ENCODE measurements around the gene RHBDF1. TPM values are rescaled to one million over a fixed set of nuclear protein-coding genes. Genes with fewer than 3 reads are reported as not detected.

The RHBDF1 gene
- total and polyA plus RNA-seq, 4 donors: 26.6 to 51.2 (median 29.9) TPM

DNA sequence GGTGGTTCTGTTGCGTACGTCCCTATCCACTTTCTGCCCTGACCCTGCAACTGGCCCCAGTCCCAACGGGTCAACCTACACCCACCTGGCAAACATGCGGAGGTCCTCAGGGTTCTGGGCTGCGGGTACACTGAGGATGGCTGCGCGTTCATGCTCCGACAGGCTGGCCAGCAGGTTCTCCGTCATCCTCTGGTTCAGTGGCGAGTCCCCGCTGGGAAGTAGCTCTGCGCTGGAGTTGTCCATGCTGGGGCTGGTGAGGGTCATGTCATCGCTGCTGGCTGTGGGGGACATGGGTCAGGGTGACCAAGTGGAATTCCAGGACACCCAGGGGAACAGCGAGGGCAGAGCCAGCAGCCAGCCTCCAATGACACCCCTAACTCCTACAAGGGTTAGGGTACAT is 16.2 kb upstream of the RHBDF1 start:
- Histone ChIP-seq H3K27me3 (ENCODE audit: control insufficient read depth in 3 of 3, insufficient read depth in 3 of 3, low read length in 2 of 3) (no peaks in the 10 kb centered on the region), H3K36me3 (ENCODE audit: control insufficient read depth in 4 of 4, insufficient read depth in 4 of 4, low read length in 4 of 4) (peaks cover 0 to 54% (median 26%) of the 10 kb centered on the region in 4 donors), H3K4me1 (ENCODE audit: control insufficient read depth in 5 of 5, insufficient read depth in 5 of 5, low read length in 5 of 5) (peaks cover 0 to 20% (median 0%) of the 10 kb centered on the region in 5 donors), H3K4me3 (no peak overlapping the region), H3K9me3 (ENCODE audit: control insufficient read depth in 4 of 4, insufficient read depth in 3 of 4, low read length in 3 of 4) (no peaks in the 10 kb centered on the region), H3K27ac (ENCODE audit: low read depth in 1 of 2, low read length in 1 of 2) (no peak overlapping the region), H3K9ac (ENCODE audit: insufficient read depth in 1 of 2, low read length in 2 of 2) (no peak overlapping the region)
- TF ChIP-seq, protein P1, sequence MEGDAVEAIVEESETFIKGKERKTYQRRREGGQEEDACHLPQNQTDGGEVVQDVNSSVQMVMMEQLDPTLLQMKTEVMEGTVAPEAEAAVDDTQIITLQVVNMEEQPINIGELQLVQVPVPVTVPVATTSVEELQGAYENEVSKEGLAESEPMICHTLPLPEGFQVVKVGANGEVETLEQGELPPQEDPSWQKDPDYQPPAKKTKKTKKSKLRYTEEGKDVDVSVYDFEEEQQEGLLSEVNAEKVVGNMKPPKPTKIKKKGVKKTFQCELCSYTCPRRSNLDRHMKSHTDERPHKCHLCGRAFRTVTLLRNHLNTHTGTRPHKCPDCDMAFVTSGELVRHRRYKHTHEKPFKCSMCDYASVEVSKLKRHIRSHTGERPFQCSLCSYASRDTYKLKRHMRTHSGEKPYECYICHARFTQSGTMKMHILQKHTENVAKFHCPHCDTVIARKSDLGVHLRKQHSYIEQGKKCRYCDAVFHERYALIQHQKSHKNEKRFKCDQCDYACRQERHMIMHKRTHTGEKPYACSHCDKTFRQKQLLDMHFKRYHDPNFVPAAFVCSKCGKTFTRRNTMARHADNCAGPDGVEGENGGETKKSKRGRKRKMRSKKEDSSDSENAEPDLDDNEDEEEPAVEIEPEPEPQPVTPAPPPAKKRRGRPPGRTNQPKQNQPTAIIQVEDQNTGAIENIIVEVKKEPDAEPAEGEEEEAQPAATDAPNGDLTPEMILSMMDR (IDR thresholded peaks at IDR 0.05; ENCODE audit: control extremely low read depth, extremely low read depth): no peak
- no peak for DNase-seq
- 96 to 97% methylated on average over 14 of the region's 14 CpGs for WGBS, 2 donors
- ATAC-seq (ENCODE audit: insufficient read depth, low FRiP score): no peak

DNA sequence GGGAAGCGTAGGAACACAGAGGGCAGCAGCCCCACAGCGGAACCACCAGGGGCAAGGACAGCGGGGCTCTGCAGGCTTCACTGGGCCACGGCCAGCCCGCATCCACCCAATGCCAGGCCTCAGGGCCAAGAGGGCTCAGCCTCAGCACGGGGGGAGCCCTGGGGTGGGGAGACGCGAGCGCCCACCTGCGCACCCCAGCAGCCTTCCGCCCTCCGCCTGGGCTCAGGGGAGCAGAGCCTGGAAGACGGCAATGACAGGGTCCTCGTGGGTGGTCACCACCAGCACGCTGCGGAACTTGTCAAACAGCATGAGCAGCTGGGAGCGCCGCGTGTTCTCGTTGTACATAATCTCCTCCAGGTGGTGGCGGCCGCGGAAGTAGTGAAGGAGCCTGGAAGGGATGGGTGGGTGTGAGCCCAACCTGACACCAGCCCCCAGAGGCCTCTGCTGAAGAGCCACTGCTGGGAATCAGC is 14.1 kb upstream of the RHBDF1 start:
- Histone ChIP-seq H3K4me1 (ENCODE audit: control insufficient read depth in 5 of 5, insufficient read depth in 5 of 5, low read length in 5 of 5) (peaks cover 0 to 23% (median 0%) of the 10 kb centered on the region in 5 donors), H3K27ac (ENCODE audit: low read depth in 1 of 2, low read length in 1 of 2) (peak overlapping the region in 1 of 2 donors; percentile 86), H3K4me3 (no peak overlapping the region), H3K9me3 (ENCODE audit: control insufficient read depth in 4 of 4, insufficient read depth in 3 of 4, low read length in 3 of 4) (no peaks in the 10 kb centered on the region), H3K9ac (ENCODE audit: insufficient read depth in 1 of 2, low read length in 2 of 2) (no peak overlapping the region), H3K27me3 (ENCODE audit: control insufficient read depth in 3 of 3, insufficient read depth in 3 of 3, low read length in 2 of 3) (no peaks in the 10 kb centered on the region), H3K36me3 (ENCODE audit: control insufficient read depth in 4 of 4, insufficient read depth in 4 of 4, low read length in 4 of 4) (peaks cover 0 to 53% (median 23%) of the 10 kb centered on the region in 4 donors)
- WGBS, 2 donors: 88 to 91% methylated on average over 18 to 23 of the region's 23 CpGs
- TF ChIP-seq, protein P1 (IDR thresholded peaks at IDR 0.05; ENCODE audit: control extremely low read depth, extremely low read depth): no peak
- DNase-seq (no peak), ATAC-seq (ENCODE audit: insufficient read depth, low FRiP score) (no peak)

DNA sequence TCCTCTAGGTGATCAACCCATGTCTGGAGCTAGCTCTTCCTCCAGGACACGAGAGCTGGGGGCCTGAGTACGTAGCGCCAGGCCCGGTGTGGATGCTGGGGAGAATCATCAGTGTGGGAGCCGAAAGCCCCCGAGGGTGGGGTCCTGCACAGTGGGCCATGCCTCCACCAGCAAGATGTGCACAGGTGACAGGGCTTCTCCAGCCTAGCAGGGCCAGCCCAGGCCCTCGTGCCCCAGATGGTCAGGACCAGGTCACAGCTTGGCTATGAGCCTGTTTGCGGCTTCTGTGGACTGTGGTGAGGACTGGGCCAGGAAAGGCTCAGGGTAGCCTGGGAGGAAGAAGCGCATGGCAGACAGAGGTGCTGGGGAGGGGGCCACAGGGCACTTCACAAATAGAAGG is 13.4 kb upstream of the RHBDF1 start:
- Histone ChIP-seq H3K4me1 (ENCODE audit: control insufficient read depth in 5 of 5, insufficient read depth in 5 of 5, low read length in 5 of 5) (peaks cover 0 to 23% (median 0%) of the 10 kb centered on the region in 5 donors), H3K27me3 (ENCODE audit: control insufficient read depth in 3 of 3, insufficient read depth in 3 of 3, low read length in 2 of 3) (no peaks in the 10 kb centered on the region), H3K36me3 (ENCODE audit: control insufficient read depth in 4 of 4, insufficient read depth in 4 of 4, low read length in 4 of 4) (peaks cover 0 to 53% (median 23%) of the 10 kb centered on the region in 4 donors), H3K27ac (ENCODE audit: low read depth in 1 of 2, low read length in 1 of 2) (peak overlapping the region in 1 of 2 donors; percentile 86), H3K4me3 (no peak overlapping the region), H3K9me3 (ENCODE audit: control insufficient read depth in 4 of 4, insufficient read depth in 3 of 4, low read length in 3 of 4) (no peaks in the 10 kb centered on the region), H3K9ac (ENCODE audit: insufficient read depth in 1 of 2, low read length in 2 of 2) (no peak overlapping the region)
- no peak for DNase-seq
- 67 to 75% methylated on average over 9 of the region's 9 CpGs for WGBS, 2 donors
- no peak for ATAC-seq (ENCODE audit: insufficient read depth, low FRiP score)
- TF ChIP-seq, protein P1 (IDR thresholded peaks at IDR 0.05; ENCODE audit: control extremely low read depth, extremely low read depth): no peak

DNA sequence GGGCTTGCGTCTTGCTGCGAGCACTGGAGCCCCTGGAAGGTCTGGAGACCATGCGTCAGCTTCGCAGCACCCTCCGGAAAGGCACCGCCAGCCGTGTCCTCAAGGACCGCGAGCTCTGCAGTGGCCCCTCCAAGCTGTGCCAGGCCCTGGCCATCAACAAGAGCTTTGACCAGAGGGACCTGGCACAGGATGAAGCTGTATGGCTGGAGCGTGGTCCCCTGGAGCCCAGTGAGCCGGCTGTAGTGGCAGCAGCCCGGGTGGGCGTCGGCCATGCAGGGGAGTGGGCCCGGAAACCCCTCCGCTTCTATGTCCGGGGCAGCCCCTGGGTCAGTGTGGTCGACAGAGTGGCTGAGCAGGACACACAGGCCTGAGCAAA is 13.0 kb upstream of the RHBDF1 start:
- WGBS, 2 donors: 60 to 66% methylated on average over 18 of the region's 18 CpGs
- no peak for DNase-seq
- Histone ChIP-seq H3K9me3 (ENCODE audit: control insufficient read depth in 4 of 4, insufficient read depth in 3 of 4, low read length in 3 of 4) (no peaks in the 10 kb centered on the region), H3K36me3 (ENCODE audit: control insufficient read depth in 4 of 4, insufficient read depth in 4 of 4, low read length in 4 of 4) (peaks cover 0 to 53% (median 22%) of the 10 kb centered on the region in 4 donors), H3K9ac (ENCODE audit: insufficient read depth in 1 of 2, low read length in 2 of 2) (no peak overlapping the region), H3K27ac (ENCODE audit: low read depth in 1 of 2, low read length in 1 of 2) (peak overlapping the region in 1 of 2 donors; percentile 86), H3K4me3 (no peak overlapping the region), H3K4me1 (ENCODE audit: control insufficient read depth in 5 of 5, insufficient read depth in 5 of 5, low read length in 5 of 5) (peaks cover 0 to 23% (median 0%) of the 10 kb centered on the region in 5 donors), H3K27me3 (ENCODE audit: control insufficient read depth in 3 of 3, insufficient read depth in 3 of 3, low read length in 2 of 3) (no peaks in the 10 kb centered on the region)
- ATAC-seq (ENCODE audit: insufficient read depth, low FRiP score): no peak
- TF ChIP-seq, protein P1 (IDR thresholded peaks at IDR 0.05; ENCODE audit: control extremely low read depth, extremely low read depth): no peak

Measured in lung (tissue), 12 donors.